ENCODE measurements around the gene NPEPL1. TPM values are rescaled to one million over a fixed set of nuclear protein-coding genes. Genes with fewer than 3 reads are reported as not detected.

The NPEPL1 gene
- total and polyA plus RNA-seq, 2 donors = 14.8 to 59.1 TPM

DNA sequence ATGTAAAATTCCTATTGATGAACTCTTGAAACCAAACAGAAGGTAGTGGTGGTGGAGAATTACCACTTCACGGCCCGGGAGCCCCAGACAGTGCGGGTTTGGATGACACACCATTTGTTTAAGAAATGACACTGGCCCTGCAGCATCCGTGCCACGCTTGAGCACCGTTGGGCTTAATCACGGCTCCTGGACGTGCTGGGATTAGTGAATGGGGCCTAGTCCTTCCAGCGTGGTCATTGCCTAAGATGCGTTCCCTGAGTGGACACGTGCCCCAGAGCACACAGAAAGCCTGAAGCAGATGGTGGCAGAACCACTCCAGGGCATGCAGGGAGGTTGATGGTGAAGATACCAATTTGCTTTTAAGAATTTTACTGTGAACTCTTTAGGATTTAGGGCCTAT, 27.0 kb upstream of the NPEPL1 start:
- WGBS = 78% methylated on average over 11 of the region's 11 CpGs
- Histone ChIP-seq H3K4me1 (ENCODE audit: insufficient read depth) (no peaks in the 10 kb centered on the region), H3K27ac (ENCODE audit: low read depth) (no peak overlapping the region), H3K36me3 (ENCODE audit: insufficient read depth) (peaks cover 3% of the 10 kb centered on the region), H3K4me3 (ENCODE audit: low read depth, low read length) (no peak overlapping the region)
- DNase-seq (ENCODE audit: extremely low spot score) = no peak

DNA sequence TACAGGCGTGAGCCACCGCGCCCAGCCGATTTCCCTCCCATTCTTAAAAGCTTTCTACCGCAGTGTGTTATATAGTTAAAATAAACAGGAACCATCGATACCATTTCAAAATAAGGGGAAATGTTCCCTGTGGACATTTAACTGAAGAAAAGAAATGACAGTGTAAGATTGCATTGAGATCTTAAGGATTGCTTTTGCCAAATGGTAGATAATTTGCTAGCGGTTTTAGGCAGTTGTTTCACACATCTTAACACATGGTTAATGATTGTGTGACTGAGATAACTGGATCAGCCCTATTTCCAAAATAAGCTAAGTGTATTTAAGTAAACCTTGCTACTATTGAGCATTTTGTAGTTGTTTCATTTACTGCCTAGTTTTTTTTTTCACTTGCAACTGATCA, 25.9 kb upstream of the NPEPL1 start:
- Histone ChIP-seq H3K4me1 (ENCODE audit: insufficient read depth) (no peaks in the 10 kb centered on the region), H3K4me3 (ENCODE audit: low read depth, low read length) (no peak overlapping the region), H3K36me3 (ENCODE audit: insufficient read depth) (peaks cover 3% of the 10 kb centered on the region), H3K27ac (ENCODE audit: low read depth) (no peak overlapping the region)
- DNase-seq (ENCODE audit: extremely low spot score) = no peak
- 93% methylated on average over 7 of the region's 7 CpGs for WGBS

DNA sequence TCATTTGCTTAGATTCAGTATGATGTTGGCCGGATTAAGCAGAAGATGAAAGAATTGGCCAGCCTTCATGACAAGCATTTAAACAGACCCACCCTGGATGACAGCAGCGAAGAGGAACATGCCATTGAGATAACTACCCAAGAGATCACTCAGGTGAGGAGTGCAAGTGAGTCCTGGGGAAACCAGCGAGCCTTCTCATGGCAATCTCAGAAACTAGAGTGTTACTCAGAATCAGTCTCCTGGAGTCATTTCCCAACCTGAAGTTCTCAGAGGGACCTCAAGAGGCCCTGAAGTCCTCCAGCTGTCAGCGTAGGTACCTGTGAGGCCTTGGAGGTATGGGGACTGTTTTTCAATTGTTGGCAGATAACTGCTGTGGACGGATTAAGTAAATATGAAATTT, 24.6 kb upstream of the NPEPL1 start:
- H3K36me3 ChIP-seq (ENCODE audit: insufficient read depth) = peaks cover 5% of the 10 kb centered on the region
- no peak overlapping the region for H3K27ac ChIP-seq (ENCODE audit: low read depth)
- WGBS = 82% methylated on average over 5 of the region's 5 CpGs
- no peak for DNase-seq (ENCODE audit: extremely low spot score)
- no peak overlapping the region for H3K4me3 ChIP-seq (ENCODE audit: low read depth, low read length)
- H3K4me1 ChIP-seq (ENCODE audit: insufficient read depth) = no peaks in the 10 kb centered on the region

DNA sequence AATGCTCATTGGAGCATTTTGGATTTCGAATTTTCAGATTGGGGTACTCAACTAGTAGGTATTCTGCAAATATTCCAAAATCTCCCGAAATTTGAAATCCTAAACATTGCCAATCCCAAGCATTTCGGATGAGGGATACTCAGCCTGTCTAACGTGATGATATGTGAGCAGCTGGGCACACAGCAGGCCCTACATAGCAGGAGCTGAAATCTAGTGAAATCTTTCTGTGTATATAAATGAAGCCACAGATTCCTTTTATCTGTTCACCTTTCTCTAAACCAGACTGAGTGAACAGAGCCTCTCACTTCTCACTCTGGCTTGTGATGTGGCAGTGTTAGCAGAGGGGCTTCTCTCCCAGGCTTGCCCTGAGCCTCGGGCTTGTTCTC, 23.7 kb upstream of the NPEPL1 start:
- H3K4me1 ChIP-seq (ENCODE audit: insufficient read depth) = no peaks in the 10 kb centered on the region
- WGBS = 80% methylated on average over 5 of the region's 5 CpGs
- H3K4me3 ChIP-seq (ENCODE audit: low read depth, low read length) = no peak overlapping the region
- peaks cover 5% of the 10 kb centered on the region for H3K36me3 ChIP-seq (ENCODE audit: insufficient read depth)
- no peak for DNase-seq (ENCODE audit: extremely low spot score)
- H3K27ac ChIP-seq (ENCODE audit: low read depth) = no peak overlapping the region

DNA sequence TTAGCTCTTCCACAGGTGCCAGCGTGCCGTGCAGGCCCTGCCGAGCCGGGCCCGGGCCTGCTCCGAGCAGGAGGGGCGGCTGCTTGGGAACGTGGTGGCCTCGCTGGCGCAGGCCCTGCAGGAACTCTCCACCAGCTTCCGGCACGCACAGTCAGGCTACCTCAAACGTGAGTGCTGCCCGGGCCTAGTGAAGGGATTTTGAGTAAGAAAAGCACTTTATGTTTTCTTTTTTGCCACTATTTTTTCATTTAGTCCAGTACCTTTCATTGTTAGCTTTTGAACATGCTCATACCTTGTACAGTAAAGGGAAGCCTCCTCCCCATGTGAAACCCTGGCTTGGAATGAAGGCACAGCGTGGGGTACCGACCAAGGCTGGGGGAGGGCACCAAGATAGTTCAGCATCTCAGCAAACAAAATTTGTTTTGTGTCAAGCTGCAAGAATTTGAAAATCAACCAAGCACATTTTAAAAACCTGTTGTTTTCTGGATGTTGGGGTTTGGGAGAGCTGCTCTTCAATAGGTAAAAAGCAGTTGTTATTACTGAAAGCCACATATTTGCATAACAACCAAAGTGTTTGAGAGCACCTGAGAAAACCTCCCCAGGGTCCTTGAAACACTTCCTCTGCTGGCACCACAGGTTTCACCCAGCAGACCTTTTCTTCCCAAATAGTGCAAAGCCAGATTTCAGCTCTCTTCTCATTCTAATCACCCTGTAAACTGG, 23.2 kb upstream of the NPEPL1 start:
- DNase-seq (ENCODE audit: extremely low spot score) = no peak

DNA sequence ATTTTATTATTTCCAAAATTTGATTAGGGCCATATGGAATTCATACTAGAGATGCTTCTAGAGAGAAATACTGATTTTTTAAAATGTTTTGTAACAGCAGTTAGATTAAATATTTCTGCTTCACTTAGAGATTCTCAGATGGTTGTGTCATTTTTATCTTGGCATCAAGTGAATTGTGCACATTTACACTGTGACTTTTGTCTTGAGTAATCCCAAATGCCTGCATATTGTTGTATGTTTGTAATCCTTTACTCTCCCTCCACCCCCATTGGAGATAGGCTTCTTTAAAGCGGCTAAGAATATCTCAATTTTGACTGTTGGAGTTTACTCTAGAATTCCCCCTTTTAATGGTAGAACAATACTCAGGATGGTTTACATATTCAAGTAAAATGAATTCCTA, 22.5 kb upstream of the NPEPL1 start:
- no peaks in the 10 kb centered on the region for H3K4me1 ChIP-seq (ENCODE audit: insufficient read depth)
- 81% methylated on average over 1 of the region's 1 CpG for WGBS
- no peak for DNase-seq (ENCODE audit: extremely low spot score)
- peaks cover 5% of the 10 kb centered on the region for H3K36me3 ChIP-seq (ENCODE audit: insufficient read depth)
- H3K4me3 ChIP-seq (ENCODE audit: low read depth, low read length) = no peak overlapping the region
- H3K27ac ChIP-seq (ENCODE audit: low read depth) = no peak overlapping the region

More for the DNA sequence above, 23.2 kb upstream of the NPEPL1 start:
- H3K4me3 ChIP-seq (ENCODE audit: low read depth, low read length) = no peak overlapping the region
- H3K4me1 ChIP-seq (ENCODE audit: insufficient read depth) = no peaks in the 10 kb centered on the region
- H3K36me3 ChIP-seq (ENCODE audit: insufficient read depth) = peaks cover 5% of the 10 kb centered on the region
- no peak overlapping the region for H3K27ac ChIP-seq (ENCODE audit: low read depth)
- WGBS = 62% methylated on average over 16 of the region's 16 CpGs

DNA sequence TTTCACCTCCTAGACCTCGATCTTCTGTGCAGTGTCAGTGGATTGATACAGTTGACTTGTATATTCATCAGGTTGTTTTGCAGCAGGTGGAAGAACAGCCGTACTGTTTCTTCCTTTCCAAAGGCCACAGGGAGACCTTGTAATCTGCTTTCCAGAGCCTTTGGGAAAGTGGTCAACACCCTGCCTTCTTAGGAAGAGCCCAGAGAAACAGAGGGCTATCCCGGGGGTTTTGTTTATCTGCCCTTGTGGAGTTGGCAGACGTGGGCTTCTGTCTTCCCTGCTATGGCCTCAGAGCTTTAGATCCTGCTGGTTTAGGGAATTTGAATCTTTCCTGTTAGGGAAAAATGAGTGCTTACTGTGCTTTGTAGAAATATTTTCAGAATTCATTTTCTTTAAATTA, 21.9 kb upstream of the NPEPL1 start:
- Histone ChIP-seq H3K36me3 (ENCODE audit: insufficient read depth) (peaks cover 6% of the 10 kb centered on the region), H3K27ac (ENCODE audit: low read depth) (no peak overlapping the region), H3K4me3 (ENCODE audit: low read depth, low read length) (no peak overlapping the region), H3K4me1 (ENCODE audit: insufficient read depth) (no peaks in the 10 kb centered on the region)
- WGBS = 45% methylated on average over 4 of the region's 4 CpGs
- DNase-seq (ENCODE audit: extremely low spot score) = no peak

DNA sequence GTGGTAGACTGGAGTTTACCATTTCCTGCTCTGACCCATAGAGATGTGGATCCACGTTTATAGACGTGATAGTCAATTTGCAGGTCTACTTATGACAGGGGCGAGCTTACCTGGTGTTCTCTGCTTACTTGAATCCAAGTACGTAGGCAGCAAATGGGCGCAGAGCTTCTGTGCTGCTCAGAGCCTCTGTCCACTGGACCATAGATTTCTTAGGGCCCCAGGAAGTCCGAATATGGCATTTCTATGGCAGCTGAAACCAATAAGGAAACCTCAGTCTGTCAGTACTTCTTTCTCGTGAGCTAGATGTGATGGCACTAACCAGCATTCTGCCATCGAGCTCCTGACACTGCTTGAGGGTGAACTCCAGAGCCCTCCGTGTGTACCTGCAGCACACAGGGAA, 19.5 kb upstream of the NPEPL1 start:
- H3K4me1 ChIP-seq (ENCODE audit: insufficient read depth) = no peaks in the 10 kb centered on the region
- WGBS = 93% methylated on average over 9 of the region's 9 CpGs
- H3K27ac ChIP-seq (ENCODE audit: low read depth) = no peak overlapping the region
- H3K36me3 ChIP-seq (ENCODE audit: insufficient read depth) = peaks cover 8% of the 10 kb centered on the region
- no peak for DNase-seq (ENCODE audit: extremely low spot score)
- H3K4me3 ChIP-seq (ENCODE audit: low read depth, low read length) = no peak overlapping the region

DNA sequence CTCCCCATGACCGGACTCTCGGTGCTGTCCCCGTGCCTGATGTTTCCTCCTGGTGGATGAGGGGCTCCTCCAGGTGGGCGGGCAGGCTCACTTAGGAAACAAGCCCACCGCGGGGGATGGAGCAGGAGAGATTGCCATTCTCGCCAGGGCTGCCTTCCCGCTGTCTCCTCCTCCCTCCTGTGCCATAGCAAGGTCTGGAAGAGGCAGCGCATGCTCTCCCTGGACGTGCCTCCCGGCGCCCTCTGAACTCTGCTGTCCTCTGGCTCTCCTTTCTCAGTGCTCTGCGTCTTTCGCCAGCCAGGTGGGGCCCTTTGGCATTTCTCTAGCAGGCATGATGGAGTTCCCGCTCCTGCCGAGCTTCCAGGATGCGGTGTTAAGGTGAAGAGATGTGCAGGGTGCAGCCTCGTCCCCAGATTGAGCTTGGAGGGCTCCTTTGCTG, 17.4 kb upstream of the NPEPL1 start:
- Histone ChIP-seq H3K4me1 (ENCODE audit: insufficient read depth) (no peaks in the 10 kb centered on the region), H3K36me3 (ENCODE audit: insufficient read depth) (peaks cover 8% of the 10 kb centered on the region), H3K27ac (ENCODE audit: low read depth) (no peak overlapping the region), H3K4me3 (ENCODE audit: low read depth, low read length) (no peak overlapping the region)
- WGBS = 91% methylated on average over 18 of the region's 18 CpGs
- DNase-seq (ENCODE audit: extremely low spot score) = no peak

DNA sequence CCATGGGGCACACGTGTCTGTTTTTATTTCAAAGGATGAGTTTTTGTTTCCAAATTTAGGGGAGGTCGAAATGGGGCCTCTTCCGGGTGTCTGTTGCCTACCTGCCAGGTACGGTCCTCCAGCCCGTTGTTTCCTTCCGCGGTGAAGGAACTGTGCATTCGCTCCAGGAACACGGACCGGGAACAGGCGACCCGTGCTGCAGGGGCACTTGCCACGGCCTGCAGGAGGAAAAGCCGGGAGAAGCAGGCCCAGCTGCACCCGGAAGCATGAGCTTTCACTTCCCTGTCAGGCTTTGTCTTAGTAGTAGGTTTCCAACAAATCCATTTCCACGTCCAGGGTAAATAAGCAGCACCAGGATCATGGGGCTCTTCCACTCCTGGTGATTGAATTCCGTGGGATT, 17.0 kb upstream of the NPEPL1 start:
- peaks cover 10% of the 10 kb centered on the region for H3K36me3 ChIP-seq (ENCODE audit: insufficient read depth)
- no peak for DNase-seq (ENCODE audit: extremely low spot score)
- 90% methylated on average over 17 of the region's 17 CpGs for WGBS
- no peak overlapping the region for H3K27ac ChIP-seq (ENCODE audit: low read depth)
- no peaks in the 10 kb centered on the region for H3K4me1 ChIP-seq (ENCODE audit: insufficient read depth)
- H3K4me3 ChIP-seq (ENCODE audit: low read depth, low read length) = no peak overlapping the region

DNA sequence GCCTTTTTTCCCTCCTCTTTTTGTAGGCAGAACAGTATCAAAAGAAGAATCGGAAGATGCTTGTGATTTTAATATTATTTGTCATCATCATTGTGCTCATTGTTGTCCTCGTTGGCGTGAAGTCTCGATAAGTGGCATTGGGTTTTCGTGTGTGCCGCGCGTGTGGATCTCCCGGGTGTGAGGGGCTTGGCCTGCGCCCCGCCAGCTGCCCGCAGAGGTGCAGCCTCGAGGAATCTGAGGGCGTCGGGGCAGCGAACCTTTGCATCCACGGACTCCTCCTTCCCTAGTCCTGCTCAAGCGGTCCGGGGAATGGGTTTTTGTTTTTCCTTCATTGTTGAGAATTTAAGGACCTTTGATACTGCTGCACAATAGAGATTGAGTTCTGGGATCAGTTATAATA, 16.4 kb upstream of the NPEPL1 start:
- WGBS = 96% methylated on average over 19 of the region's 19 CpGs
- Histone ChIP-seq H3K36me3 (ENCODE audit: insufficient read depth) (peaks cover 10% of the 10 kb centered on the region), H3K4me1 (ENCODE audit: insufficient read depth) (no peaks in the 10 kb centered on the region), H3K27ac (ENCODE audit: low read depth) (no peak overlapping the region), H3K4me3 (ENCODE audit: low read depth, low read length) (no peak overlapping the region)
- DNase-seq (ENCODE audit: extremely low spot score) = no peak

DNA sequence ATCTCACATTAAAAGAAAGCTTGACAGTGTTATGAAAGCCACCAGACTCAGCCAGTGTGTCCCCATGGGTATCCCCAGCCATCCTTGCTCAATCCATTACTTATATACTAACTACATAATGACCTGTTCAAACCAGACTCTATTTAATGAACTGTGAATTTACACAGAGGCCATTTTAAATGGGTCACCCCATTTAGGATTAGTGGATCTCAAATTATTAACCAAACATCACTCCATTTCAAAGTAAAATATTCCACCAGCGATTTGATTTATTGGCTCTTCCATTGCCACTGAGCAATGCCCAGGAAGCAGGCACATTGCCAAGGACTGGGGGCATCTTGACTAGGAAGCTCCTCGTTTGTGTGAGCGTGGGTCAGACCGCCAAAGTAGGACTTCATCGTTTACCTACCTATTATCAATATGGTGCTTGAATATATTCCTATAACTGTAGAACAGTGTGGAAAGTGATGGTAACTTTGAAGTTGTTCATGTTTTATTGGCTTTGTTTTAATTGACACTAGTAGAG, 15.5 kb upstream of the NPEPL1 start:
- H3K36me3 ChIP-seq (ENCODE audit: insufficient read depth) = peaks cover 9% of the 10 kb centered on the region
- no peak overlapping the region for H3K4me3 ChIP-seq (ENCODE audit: low read depth, low read length)
- DNase-seq (ENCODE audit: extremely low spot score) = no peak
- H3K4me1 ChIP-seq (ENCODE audit: insufficient read depth) = no peaks in the 10 kb centered on the region
- 95% methylated on average over 5 of the region's 5 CpGs for WGBS
- H3K27ac ChIP-seq (ENCODE audit: low read depth) = no peak overlapping the region

DNA sequence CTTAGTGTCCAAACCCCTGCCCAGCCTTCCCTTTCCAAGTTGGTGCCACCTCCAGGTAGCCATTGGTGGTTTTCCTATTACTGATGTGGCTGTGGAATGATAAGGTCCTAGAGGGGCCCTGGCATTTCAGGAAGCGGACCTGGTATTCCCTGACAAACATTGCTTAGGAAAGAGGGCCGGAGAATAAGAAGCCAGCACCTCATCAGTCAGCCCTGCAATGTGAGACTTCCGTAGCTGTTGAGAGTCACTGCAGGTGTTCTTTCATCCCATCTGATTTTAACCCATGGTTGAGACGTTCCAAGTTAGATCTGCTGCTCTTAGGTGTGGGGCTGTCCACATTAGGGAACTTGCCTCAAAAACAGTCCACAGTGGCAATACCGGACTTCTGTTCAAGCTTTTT, 14.8 kb upstream of the NPEPL1 start:
- H3K4me3 ChIP-seq (ENCODE audit: low read depth, low read length) = no peak overlapping the region
- 91% methylated on average over 5 of the region's 5 CpGs for WGBS
- no peaks in the 10 kb centered on the region for H3K4me1 ChIP-seq (ENCODE audit: insufficient read depth)
- peaks cover 9% of the 10 kb centered on the region for H3K36me3 ChIP-seq (ENCODE audit: insufficient read depth)
- no peak for DNase-seq (ENCODE audit: extremely low spot score)
- no peak overlapping the region for H3K27ac ChIP-seq (ENCODE audit: low read depth)

DNA sequence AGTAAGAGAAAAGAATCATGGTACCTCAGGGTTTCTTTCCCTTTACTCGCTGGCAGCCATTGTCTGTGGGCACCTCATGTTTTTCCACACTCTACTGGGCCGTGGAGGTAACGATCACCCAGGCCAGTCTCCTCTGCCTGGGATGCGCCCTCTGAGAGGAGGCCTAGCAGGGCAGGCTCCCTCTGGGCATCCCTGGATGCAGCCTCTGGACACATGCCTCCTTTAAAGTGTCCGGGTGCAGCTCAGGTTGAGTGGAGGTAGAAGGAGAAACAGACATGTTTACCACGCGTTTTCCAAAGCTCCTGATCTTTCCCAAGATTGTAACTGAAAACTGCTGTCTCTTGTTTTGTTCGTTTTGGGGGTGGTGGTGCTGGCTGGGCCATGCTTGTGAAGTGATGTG, 13.8 kb upstream of the NPEPL1 start:
- WGBS = 80% methylated on average over 8 of the region's 8 CpGs
- Histone ChIP-seq H3K4me3 (ENCODE audit: low read depth, low read length) (no peak overlapping the region), H3K4me1 (ENCODE audit: insufficient read depth) (no peaks in the 10 kb centered on the region), H3K27ac (ENCODE audit: low read depth) (no peak overlapping the region), H3K36me3 (ENCODE audit: insufficient read depth) (peaks cover 9% of the 10 kb centered on the region)
- DNase-seq (ENCODE audit: extremely low spot score) = no peak
